ENCODE data around the gene TRMT112.
A peak's percentile ranks its signal among the peaks of the same experiment; 100 is the strongest.

TRMT112 gene

DNA sequence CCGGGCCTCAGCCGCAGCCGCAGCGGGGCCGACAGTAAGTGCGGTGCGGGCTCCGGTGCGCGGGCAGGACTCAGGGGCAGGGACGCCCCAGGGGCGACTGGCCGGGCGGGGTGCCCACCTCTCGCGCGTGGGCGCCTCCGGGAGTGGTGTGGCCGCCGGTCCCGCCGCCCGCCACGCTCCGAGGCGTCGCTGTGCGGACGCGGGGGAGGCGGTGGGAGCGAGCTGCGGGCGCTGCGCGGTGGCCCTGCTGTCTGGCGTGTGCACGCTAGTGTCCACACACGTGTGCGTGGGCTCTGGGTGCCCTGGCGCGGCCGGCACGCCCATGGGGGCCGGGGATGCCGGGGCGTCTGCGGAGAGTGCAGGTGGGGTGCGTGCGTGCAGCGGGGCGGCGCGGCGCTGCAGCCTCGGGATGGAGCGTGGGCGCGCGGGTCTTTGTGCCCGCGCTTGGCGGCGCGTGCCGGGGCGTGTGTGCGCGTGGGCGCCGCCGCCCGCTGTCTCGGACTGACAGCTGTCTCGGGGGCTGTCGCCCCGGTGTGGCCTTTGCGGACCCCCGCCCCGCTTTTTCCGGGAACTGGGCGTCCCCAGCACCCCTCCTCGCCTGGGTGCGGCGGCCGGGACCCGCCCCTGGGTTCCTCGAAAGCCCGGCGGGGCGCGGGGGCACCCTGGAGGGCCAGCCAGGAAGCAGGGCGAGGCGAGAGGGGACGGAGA, 25.5 kb downstream of the TRMT112 start:
- DNase-seq (ENCODE audit: low read depth in 2 of 2) = no peak

DNA sequence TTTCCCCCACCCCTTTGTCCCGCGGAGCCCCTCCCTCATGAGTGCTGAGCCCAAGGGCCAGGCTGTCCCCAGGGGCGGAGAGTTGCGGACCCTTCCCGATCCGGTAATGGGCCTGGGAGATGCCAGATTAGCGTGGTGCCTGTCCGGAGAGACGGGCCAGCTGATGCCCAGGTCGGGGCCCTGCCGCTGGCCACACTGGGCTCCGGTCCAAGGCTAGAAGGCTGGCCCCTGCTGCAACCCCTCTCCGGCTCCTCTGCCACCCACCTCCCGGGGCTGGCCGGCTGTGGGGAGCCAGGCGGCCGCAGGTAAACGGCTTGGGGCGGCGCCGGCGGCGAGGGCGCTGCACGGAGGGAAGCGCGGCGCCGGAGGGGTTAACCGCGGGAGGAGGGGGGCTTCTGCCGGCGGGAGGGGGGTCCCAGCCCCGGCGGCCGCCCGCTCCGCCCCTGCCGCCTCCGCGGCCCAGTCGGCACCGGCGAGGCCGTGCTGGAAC, 26.1 kb downstream of the TRMT112 start, which contains the start of gene KCNK4:
KCNK4 (plus strand) TSS at position 41 of the 490 bp plus-strand sequence. CDS start 1,717 bp downstream, outside the sequence.
- no peak for DNase-seq (ENCODE audit: low read depth in 2 of 2)

DNA sequence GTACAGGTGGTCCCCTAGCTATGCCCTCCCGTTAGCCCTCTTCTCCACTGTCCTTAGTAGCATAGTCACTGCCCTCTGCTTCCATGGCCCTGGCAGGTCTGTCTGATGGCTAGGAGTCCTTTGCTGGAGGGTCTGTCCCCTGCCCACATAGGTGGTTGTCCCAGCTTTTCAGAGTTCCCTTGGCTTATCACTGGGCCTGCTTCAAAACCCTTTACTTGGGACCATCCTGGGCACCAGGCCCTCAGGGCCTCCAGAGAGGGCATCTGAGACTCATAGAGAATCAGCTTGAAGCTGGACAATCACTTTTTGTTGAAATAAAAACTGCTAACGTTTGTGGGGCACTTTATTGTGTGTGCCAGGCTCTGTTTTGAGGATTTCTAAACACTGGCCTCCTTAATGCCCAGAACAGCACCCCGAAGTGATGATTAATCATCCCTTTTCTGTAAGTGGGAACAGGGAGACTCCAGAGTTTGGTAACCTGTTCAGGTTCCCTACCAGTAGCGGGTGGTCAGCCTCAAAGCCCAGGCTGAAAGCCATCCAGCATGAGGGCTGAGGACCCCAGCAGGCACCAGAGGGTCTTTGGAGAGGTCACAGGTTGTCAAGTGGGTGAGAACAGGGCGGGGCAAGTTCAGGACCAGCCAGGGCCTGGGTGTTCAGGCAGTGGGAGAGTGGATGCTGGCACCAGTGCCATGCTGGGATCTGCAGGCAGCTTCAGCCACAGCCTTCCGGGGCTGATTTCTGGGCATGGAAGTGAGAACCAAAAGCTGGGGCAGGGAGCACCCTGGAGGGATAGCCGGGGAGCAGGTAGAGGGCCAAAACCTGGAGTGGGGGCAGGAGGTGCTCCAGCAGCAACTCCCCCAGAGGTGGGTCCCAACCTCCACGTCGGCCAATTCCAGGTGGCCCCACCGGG, 26.8 kb downstream of the TRMT112 start:
- no peak for DNase-seq (ENCODE audit: low read depth in 2 of 2)

DNA sequence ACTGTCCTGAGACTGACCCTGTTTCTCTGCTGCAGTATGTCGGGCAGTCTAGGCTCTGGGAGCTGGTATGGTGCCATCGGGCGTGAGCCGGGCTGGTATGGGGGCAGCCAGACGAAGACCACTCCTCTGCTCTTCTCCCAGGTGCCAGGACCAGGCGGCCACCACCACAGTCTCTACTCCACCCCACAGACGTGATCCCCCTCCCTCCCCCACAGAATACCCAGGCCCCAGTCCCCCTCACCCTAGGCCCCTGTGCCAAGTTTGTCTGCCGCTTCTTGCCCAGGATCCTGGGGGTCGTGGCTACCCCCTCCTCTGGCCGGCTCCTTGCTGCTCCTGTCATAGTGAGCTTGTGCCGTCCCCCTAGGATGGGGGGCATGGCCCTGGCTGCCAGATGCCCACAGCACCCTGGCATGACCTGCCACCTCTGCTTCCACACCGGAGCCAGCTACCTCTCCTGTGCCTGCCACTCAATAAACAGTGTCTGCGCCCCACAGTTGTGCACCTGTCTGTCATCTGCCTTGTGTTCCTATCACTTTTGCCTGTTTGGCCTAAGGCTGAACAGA, 28.3 kb downstream of the TRMT112 start:
- DNase-seq (ENCODE audit: low read depth in 2 of 2) = no peak

DNA sequence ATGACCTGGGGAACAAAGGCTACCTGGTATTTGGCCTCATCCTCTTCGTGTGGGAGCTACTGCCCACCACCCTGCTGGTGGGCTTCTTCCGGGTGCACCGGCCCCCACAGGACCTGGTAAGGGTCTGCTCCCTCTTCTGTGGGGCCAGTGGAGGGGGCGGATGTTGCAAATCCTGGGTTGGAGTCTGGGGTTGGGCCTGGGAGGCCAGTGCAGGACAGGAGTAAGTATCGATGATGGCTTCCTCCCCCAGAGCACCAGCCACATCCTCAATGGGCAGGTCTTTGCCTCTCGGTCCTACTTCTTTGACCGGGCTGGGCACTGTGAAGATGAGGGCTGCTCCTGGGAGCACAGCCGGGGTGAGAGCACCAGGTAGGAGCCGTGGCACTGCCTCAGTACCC, 29.0 kb downstream of the TRMT112 start:
- DNase-seq (ENCODE audit: low read depth in 2 of 2) = no peak

DNA sequence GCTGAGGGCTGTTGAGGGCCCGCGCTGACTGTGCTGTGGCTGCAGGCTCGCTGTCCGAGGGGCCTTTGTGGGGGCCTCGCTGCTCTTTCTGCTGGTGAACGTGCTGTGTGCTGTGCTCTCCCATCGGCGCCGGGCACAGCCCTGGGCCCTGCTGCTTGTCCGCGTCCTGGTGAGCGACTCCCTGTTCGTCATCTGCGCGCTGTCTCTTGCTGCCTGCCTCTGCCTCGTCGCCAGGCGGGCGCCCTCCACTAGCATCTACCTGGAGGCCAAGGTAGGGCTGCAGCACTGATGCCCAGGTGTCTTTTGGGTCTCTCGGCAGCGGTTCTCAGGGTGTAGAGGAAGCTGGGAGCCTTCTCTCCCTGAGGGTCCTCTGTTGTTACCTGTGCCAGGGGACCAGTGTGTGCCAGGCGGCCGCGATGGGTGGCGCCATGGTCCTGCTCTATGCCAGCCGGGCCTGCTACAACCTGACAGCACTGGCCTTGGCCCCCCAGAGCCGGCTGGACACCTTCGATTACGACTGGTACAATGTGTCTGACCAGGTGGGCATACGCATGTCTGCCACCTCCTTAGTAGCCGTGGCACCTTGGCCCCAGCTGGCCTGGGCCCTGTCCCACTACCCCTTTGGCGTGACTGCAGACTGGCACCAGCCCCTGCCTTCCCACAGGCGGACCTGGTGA, 29.5 kb downstream of the TRMT112 start:
- no peak for DNase-seq (ENCODE audit: low read depth in 2 of 2)

DNA sequence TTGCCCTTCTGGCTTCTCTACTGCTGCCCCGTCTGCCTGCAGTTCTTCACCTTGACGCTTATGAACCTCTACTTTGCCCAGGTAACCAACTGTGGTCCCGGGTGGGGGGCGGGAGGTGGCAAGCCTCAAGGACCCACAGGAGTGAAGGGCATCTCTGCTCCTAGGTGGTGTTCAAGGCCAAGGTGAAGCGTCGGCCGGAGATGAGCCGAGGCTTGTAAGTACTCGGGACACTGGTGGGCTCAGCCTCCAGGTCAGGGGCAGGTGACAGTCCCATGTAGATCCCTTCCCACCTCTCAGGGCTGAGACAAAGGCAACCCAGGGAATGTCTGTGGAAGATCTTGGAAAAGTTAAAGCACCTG, 30.6 kb downstream of the TRMT112 start:
- DNase-seq (ENCODE audit: low read depth in 2 of 2) = no peak

DNA sequence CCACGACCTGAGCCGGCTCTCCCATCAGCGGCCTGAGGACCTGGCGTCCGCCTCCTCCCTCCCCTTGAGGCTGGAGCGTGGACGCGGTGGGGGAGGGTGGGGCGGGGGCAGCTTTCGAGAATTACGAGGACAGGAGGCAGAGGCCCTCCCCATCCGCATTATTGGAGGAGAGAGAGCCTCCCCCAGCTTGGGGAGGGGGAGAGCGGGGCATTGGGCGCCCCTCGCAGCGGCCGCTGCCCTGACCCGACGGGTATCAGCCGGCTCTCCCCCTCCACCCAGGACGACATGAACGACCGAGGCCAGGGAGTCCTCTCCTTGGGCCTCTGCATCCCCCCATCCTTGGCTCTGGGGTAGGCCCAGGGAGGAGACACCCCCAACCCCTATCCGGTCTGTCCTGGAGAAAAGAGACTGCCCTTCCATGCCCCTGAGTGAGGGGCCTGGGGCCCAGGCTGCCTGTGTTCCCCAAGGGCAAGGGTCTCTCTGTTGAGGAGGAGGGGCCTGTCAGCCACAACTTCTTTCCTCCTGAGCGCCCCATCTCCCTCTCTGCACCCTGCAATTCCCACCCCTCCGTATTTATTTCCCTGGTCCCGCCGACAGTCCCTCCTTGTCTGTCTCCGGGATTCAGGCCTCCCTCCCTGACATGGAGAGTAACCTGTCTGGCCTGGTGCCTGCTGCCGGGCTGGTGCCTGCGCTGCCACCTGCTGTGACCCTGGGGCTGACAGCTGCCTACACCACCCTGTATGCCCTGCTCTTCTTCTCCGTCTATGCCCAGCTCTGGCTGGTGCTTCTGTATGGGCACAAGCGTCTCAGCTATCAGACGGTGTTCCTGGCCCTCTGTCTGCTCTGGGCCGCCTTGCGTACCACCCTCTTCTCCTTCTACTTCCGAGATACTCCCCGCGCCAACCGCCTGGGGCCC, 31.2 kb downstream of the TRMT112 start:
- DNase-seq (ENCODE audit: low read depth in 2 of 2) = no peak

DNA sequence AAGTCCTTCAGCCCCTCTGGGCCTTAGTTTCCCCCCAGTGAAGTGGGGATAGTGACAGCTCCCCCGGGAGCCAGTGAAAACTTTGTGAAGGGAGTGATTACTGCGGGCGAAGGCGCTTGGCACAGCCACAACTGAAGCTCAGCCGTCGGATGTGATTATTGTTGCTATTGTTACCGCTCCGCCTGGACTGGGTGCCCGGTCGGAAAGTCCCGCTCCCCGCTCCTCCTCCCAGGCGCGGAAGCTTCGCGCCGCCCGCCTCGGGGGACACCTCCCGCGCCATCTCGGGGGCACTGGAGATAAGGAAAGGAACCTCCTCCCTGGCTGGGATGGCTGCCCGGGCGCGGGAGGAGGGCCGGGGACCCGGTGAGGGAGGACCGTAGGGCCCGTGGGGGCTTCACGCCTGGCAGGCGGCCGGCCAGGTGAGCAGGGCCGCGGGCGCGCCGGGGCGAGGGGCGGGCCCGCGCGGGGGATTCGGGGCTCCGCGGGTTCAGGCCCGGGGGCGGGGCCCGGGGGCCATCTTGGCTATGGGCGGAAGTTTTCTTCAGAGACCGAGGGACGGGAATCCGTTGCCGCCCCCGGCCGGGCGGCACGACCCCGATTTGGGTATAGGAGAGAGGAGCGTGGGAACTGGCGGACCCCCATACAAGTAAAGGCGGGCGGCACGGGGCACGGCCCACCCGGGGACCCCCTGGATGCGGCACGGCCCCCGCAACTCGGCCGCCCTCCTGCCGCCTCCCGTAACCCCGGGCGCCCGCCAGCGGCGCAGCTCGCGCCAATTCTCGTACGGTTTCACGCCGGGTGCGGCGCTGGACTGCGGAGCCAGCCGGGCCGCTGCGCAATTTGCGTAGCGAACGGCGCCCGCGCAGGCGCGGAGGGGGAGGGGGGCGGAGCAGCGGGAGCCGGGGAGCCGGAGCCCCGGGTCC, 32.1 kb downstream of the TRMT112 start, which contains the start of gene GPR137:
GPR137 (plus strand) TSS at position 887 of the 923 bp plus-strand sequence. CDS start 677 bp downstream, outside the sequence.
- DNase-seq (ENCODE audit: low read depth in 2 of 2) = peak; percentile 85 to 91

DNA sequence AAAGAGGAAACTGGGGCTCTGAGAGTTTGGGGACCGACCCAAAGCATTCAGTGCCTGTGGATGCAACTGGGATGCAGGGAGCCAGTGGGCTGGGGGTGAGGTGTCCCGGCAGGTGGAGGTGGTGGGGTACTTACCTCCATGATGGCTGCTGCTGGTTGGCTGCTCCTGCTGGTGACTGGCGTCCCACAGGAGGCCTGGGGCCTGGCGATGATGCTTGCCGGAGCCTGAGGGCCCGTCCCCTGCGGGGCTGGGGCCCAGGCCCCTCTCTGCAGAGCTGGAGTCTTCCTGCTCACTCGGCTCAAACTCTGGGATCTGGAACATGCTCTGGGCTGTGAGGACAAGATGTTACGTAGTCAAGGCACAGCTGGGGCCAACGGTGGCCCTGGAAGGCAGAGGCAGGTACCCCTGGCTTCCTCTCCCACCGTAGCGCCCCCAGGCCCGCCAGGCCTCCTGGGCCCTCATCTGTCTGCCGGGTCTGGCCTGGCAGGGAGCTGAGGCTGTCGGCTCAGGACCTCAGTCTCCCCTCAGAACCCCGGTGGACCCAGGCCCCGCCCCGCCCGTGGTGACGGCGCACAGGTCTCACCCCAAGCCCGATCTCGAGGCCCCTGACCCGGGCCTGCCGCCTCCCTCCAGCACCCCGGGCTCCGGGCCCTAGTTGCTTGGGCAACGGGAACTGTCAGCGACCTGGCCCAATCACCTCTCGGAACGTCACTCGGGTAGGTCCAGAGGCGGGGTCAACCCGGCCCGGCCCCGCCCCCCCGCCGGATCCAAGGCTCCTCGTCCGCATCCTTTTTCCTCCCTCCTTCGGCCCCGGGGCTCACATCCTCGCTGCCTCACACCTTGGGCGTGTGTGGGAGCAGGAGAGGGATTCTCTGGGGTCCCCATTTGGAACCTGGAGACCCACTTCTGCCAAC, 33.1 kb downstream of the TRMT112 start, which contains the start of gene BAD:
BAD (minus strand) TSS at position 618 of the 914 bp plus-strand sequence; CDS start at position 321, 297 bp downstream.
- peak; percentile 91 to 92 for DNase-seq (ENCODE audit: low read depth in 2 of 2)

DNA sequence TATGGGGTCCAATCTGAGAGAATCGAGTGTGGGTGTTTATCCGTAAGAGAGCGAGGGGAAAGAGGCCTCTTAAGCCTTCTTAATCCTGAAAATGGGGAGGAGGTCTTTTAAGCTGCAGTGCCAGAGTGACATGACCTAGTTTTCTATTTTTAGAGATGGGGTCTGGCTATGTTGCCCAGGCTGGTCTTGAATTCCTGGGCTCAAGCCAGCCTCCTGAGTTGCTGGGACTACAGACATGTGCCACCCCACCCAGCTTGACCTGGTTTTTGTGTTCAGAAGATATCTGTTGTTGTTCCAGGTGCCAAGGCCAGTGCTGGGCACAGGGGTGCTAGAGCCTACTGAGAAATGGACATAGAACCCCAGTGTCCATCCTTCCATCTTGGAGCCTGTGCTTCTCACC, 34.3 kb downstream of the TRMT112 start:
- DNase-seq (ENCODE audit: low read depth in 2 of 2) = no peak

DNA sequence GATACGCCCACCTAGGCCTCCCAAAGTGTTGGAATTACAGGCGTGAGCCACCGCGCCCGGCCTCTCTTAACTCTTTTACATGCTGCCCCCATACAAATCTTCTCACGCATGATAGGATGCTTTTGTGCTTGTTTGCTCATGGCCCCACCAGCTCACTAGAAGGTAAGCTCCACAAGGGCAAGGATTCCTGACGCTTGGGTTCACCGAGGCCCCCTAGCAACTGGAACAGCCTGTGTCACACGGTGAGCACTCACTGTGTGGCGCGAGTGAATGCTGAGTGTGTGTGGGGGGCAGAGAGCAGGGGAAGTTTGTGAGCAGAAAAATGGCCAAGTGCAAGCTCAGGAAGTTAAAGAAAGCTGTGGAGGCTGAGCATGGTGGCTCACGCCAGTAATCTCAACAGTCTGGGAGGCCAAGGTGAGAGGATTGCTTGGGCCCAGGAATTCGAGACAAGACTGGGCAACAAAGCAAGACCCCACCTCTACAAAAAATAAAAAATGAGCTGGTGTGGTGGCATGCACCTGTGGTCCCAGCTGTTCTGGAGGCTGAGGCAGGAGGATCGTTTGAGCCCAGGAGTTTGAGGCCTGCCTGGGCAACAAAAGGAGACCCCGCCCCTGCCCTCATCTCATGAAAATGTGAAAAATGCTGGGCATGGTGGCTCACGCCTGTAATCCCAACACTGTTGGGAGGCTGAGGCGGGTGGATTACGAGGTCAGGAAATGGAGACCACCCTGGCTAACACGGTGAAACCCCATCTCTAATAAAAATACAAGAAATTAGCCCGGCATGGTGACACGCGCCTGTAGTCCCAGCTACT, 35.2 kb downstream of the TRMT112 start:
- no peak for DNase-seq (ENCODE audit: low read depth in 2 of 2)

DNA sequence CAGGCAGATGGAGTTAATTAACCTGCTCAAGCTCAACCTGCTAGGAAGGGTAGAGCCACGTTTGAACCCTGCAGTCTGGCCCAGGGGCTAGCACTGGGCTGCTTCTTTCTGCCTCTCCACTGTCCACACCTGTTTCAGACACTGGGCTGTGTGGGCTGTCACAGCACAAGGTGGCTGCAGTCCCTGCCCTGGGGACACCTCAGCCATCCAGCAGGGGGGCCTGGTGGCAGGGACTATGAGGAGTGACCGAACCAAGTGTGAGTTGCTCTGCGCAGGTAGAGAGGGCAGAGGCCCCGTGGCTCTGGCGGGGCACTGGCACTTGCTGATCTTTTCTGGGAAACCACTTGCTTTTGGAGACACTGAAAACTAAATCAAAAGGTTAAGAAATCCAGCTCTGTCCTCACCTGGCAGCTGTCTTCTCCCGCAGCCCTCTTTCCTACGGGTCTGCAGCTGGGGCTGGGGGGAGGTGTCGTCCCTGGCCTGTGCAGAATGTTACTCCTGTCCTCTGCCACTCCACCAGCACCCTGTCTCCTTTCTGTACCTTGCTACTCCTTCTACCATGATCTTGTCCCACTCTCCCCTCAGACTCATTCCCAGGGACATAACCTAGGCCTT, 38.7 kb downstream of the TRMT112 start:
- no peak for DNase-seq (ENCODE audit: low read depth in 2 of 2)

DNA sequence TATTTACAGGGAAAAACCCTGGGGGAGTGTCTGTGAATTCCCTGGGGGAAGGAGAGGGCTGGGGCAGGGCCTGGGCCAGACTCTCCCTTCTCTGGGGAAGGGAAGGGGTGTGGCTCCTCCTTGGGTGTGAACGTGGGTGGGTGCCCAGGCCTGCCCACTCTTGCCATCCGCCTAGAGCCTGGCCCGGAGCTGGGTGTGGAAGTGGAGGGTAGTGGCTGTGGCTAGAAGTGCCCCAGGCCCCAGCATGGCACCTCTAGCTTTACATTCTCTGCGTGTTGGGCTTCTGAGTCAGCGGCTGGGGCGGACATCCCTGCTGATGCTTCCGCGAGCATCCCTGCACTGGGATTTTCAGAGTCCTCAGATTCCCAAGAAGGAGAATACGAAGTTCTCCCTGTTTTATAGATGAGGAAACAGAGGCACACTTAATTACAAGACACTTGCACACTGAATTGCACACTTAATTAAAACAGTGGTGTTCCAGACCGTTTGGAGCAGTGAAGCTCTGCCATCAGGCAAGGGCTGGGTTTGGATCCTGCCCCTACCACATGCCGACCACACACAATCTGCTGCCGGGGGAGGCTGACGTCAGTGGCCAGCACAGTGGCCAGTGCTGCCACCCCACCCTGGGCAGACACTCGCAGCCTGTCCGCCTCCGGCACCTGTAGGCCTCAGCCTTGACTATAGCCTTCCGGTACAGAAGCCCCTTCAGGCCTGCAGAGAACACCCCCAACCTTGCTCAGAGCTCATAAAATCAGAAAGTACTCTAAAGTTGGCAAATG, 40.5 kb downstream of the TRMT112 start:
- no peak for DNase-seq (ENCODE audit: low read depth in 2 of 2)

DNA sequence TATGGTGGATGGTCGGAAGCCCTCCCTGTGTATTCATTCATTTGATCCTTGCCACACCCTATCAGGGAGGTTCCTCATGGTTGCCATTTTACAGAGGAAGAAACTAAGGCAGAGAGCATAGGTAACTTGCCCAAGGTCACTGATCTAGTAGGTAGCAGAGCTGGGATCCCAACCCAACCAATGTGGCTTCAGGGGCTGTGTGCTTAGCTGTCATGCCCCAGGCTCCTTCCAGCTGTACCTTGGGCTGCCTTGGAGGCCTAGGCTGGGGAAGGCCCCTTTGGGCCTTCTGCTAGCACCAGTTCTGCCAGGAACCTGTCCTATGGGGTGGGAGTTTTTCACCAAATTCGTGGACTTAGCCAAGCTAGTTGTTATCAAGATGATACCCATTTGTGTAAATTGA, 41.5 kb downstream of the TRMT112 start:
- no peak for DNase-seq (ENCODE audit: low read depth in 2 of 2)

Measured in stimulated activated CD4-positive, alpha-beta T cell treated with anti-CD3 and anti-CD28 coated beads, Interleukin-4, amount 100 ng/mL, for 48 hours (primary cell).